Breast epithelium (tissue), 3 donors: ENCODE measurements around the gene HPCAL1.

Source experiments
- POLR2A ChIP-seq: fragments of 450-650 bp; IDR thresholded peaks from one replicate; pipeline ENCODE4 v1.6.1; 2016; ENCODE audit warnings: antibody characterized with exemption, mild to moderate bottlenecking, moderate library complexity
- POLR2AphosphoS5 ChIP-seq, 3 donors: sonication (generic); formaldehyde crosslinking; IDR thresholded peaks; one replicate each; pipeline ENCODE4 v1.6.1; 2017; ENCODE audit warnings: antibody characterized with exemption in 3 of 3
- TF ChIP-seq, protein P1 (sequence below), 3 donors: fragments of 450-650 bp; IDR thresholded peaks; one replicate each; pipeline ENCODE4 v1.5.1; 2016 to 2017; ENCODE audit warnings: antibody characterized with exemption in 3 of 3, mild to moderate bottlenecking in 3 of 3, moderate library complexity in 3 of 3

DNA sequence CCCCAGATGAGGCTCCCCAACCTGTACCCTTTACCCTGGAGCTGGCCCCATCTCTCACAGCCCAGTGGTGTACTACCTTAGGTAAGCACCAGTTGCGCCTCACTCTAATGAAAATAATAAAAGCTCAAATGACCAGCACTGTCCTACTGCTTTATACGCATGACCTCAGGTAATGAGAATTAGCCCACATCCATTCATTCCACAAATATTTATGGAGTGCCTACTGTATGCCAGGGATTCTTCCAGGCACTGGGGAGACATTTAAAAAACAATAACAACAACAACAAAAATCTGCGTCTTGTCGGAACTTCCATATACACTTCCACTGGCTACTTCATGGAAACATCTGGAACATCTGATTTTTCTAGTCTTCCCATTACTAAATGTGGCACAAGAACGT, 20.8 kb downstream of the HPCAL1 start:
- TF ChIP-seq POLR2A (no peak), POLR2AphosphoS5 (IDR thresholded peaks at IDR 0.05) (no peak)
- TF ChIP-seq, protein P1, sequence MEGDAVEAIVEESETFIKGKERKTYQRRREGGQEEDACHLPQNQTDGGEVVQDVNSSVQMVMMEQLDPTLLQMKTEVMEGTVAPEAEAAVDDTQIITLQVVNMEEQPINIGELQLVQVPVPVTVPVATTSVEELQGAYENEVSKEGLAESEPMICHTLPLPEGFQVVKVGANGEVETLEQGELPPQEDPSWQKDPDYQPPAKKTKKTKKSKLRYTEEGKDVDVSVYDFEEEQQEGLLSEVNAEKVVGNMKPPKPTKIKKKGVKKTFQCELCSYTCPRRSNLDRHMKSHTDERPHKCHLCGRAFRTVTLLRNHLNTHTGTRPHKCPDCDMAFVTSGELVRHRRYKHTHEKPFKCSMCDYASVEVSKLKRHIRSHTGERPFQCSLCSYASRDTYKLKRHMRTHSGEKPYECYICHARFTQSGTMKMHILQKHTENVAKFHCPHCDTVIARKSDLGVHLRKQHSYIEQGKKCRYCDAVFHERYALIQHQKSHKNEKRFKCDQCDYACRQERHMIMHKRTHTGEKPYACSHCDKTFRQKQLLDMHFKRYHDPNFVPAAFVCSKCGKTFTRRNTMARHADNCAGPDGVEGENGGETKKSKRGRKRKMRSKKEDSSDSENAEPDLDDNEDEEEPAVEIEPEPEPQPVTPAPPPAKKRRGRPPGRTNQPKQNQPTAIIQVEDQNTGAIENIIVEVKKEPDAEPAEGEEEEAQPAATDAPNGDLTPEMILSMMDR (IDR thresholded peaks at IDR 0.05): no peak
